GM12801 (cell line): Measurements from ENCODE around the gene FAM131B.

Source experiments
- TF ChIP-seq, protein P1 (sequence below): IDR thresholded peaks from one replicate; pipeline ENCODE4 v1.5.1; 2011; ENCODE audit warnings: control low read depth; ENCODE audit not compliant: insufficient read length; ENCODE audit errors: extremely low read depth

Gene FAM131B

DNA sequence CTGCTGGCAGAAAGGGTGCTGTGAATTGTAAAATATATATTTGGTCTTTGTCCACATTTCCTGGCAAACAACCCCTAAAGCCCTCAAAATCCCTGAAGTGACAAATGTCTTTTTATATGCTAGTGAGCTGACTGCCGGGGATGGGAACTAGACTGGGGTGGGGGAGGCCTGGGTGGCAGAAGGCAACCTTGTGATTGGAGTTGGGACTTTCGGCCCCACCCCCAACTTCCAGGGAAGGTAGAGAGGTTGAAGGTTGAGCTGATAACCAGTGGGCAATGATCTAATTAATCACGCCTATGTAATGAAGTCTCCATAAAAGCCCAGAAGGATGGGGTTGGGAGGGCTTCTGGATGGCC is 43.5 kb upstream of the FAM131B start:
- TF ChIP-seq, protein P1, sequence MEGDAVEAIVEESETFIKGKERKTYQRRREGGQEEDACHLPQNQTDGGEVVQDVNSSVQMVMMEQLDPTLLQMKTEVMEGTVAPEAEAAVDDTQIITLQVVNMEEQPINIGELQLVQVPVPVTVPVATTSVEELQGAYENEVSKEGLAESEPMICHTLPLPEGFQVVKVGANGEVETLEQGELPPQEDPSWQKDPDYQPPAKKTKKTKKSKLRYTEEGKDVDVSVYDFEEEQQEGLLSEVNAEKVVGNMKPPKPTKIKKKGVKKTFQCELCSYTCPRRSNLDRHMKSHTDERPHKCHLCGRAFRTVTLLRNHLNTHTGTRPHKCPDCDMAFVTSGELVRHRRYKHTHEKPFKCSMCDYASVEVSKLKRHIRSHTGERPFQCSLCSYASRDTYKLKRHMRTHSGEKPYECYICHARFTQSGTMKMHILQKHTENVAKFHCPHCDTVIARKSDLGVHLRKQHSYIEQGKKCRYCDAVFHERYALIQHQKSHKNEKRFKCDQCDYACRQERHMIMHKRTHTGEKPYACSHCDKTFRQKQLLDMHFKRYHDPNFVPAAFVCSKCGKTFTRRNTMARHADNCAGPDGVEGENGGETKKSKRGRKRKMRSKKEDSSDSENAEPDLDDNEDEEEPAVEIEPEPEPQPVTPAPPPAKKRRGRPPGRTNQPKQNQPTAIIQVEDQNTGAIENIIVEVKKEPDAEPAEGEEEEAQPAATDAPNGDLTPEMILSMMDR = no peak

DNA sequence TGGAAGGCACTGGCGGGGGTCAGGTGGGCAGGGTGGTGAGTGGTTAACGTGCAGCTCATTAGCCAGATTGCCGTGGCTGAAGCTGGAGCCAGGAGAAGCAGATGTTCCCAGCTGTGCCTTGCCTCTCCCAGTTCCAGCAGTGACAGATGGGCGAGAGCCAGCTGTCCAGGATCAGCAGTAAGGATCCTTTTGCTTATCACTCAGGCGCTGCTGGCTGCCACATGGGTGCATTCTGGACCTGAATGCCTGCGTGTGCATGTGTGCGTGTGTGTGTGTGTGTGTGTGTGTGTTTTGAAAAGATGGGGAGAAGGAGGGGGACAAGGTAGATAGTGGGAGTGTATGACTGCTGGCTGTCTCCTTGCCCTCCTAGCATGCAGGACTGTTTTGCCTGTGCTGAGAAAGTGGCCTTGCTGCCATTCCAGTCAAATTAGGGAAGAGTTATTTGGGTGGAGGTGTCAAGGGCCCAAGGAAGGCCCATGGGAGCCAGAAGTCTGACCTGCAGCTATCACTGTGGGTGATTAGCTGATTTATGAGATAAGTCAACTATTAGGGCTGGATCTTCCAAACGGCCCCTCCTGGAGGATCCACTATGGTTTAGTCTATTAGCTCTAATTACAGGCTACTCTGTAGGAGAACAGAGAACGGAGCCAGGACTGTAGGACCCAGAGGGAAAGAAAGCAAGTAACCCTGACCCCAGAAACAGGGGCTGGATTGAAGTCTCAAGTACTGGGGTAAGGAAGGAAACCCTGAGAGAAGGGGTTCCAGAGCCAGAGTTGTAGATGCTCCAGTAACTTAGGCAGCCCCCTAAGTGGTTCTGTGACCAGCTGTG is 42.9 kb upstream of the FAM131B start:
- TF ChIP-seq, protein P1 = no peak

DNA sequence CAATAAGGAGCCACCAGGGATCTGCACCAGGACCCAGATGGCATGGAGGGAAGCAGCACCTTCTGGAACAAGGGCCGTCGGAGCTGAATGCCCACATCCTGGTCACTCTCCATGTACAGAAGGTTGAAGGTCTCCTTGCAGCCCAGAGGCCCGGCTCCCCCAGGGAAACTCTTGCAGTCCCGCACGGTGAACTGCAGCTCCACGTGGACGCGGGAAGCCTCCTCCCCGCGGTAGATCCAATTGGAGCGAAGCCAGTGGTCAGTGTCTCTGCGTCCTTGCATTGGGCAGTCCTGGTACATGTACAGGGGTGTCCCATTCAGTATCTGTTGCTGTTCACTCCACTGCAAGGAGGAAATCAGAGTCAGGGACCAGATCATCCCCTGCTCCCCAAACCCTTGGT is 38.8 kb upstream of the FAM131B start:
- TF ChIP-seq, protein P1 = no peak

DNA sequence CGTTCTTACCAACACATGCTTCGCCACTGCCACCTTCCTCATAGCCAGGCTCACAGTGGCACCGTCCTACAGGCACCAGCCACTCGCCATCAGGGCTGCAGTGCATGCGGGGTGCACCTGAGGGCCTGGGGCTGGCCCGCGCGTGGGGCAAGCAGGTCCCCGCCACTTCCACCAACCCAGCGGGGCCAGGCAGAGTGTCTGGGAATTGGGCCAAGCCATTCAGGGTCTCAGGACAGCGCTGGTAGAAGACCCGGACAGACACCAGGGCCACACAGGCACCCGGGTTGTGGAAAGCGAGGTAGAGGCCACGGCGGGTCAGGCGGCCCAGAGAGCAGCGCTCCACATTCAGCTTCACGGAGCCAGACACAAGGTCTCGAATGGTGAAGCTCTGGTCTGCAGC is 37.1 kb upstream of the FAM131B start:
- TF ChIP-seq, protein P1 = no peak

DNA sequence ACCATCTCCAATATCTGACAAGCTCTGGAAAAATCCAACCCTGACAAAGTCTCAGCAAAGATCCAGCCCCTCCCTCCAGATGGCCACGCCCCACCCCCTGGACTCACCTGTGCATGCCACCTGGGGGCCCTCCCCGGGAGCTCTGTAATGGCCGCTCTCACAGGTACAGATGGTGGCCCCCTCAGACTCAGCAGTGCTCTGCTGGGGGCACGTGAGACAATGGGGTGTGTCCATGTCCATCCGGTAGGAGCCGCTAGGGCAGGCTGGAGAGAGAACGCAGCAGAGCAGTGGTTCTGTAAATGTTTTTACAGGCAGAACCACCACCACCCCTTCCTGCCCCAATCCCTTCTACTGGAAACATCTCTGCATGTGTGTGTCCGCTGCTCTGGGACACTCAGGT is 36.6 kb upstream of the FAM131B start:
- TF ChIP-seq, protein P1 = no peak

DNA sequence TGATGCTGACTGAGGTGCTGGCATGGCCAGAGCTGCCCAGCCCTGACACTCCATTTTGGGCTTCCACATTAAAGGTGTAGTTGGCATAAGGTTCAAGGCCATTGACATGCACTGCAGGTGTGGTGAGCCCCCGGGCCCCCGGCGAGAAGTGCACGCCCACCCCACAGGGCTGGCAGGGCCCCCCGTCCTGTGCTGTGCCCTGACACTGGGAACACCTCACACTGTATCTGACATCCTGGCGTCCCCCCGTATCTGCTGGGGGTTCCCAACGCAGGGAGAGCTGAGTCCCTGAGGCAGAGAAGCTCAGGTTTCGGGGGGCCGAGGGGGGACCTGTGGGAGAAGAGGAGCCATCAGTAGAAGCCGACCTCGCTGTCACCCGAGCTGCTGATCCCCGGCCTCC is 36.1 kb upstream of the FAM131B start:
- TF ChIP-seq, protein P1 = no peak

DNA sequence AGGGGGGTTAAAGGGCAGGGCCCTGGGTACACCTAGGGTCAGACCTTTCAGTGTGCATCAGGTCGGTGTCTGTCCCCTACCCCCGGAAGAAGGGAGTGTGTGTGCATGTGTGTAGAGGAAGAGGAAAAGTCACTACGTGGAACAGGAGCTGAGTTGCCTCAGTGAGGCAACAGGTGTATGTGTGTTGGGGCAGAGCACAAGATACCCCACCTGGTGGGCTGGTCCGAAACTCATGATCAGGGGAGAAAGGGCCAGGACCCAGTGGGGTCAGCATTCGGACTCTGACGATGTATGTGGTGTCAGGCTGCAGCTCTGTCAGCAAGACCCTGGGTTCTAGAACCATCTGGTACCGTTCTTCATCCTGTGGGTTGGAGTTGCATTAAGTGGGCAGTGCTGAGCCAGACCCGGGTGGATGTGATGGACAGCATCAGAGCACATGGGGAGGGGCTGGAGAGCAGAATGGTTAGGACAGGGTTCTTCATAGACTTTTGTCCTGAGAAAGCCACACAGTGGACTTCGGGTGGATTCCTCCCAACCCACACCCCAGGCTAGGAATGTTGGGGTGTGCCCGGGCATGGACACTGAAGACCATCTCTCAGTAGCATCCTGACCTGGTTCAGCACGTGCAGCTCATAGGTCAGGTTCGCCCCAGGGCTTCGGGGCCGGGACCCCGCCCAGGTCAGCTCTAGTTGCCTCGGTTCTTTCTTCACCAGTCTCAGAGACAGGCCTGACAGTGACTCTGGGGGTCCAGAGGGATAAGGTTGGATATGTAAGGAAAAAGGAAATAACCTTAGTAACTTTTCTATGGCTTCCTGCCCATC is 35.4 kb upstream of the FAM131B start:
- TF ChIP-seq, protein P1 = no peak
